HG03460 (cell line): Measurements from ENCODE around the gene PLSCR3.

Source experiments
- ATAC-seq: cut with Tn5 transposase; IDR thresholded peaks from one replicate; pipeline ENCODE4 v1.9.1; 2021; ENCODE audit not compliant: unreplicated experiment

PLSCR3 gene

GRCh38 chr17:7351665-7352502 is 42.4 kb downstream of the PLSCR3 start, which contains the start of gene KCTD11:
Gene KCTD11 (plus strand): TSS chr17:7352162.
- peak; percentile 50 for ATAC-seq

- no peak for ATAC-seq
Observed at GRCh38 chr17:7348478-7349242, 45.7 kb downstream of the PLSCR3 start.

GRCh38 chr17:7347630-7348477 is 46.5 kb downstream of the PLSCR3 start:
- ATAC-seq, result no peak

GRCh38 chr17:7346761-7347614 is 47.3 kb downstream of the PLSCR3 start:
- ATAC-seq, result no peak

GRCh38 chr17:7343250-7343649 is 51.1 kb downstream of the PLSCR3 start:
- no peak for ATAC-seq

- no peak for ATAC-seq
Observed at GRCh38 chr17:7341842-7342241, 52.5 kb downstream of the PLSCR3 start.

GRCh38 chr17:7340179-7340578 is 54.1 kb downstream of the PLSCR3 start:
- no peak for ATAC-seq
